K562 (cell line): Measurements from ENCODE around the gene LYPLA2. TPM values are rescaled to one million over a fixed set of nuclear protein-coding genes. Genes with fewer than 3 reads are reported as not detected.

Source experiments
- BRF1 ChIP-seq: IDR thresholded peaks from 3 replicates; pipeline ENCODE4 v1.6.1; 2011; ENCODE audit warnings: borderline replicate concordance, mild to moderate bottlenecking; ENCODE audit not compliant: insufficient read length; ENCODE audit errors: extremely low read depth
- CBX8 ChIP-seq: fragments of 200-600 bp; sonication (generic); IDR thresholded peaks from 2 replicates; pipeline ENCODE4 v1.6.1; 2012; ENCODE audit warnings: borderline replicate concordance, mixed run types, low read depth, mild to moderate bottlenecking, moderate library complexity, mixed read lengths, low read length, control low read depth, inconsistent platforms; ENCODE audit not compliant: poor library complexity, severe bottlenecking; ENCODE audit errors: extremely low read depth
- FOXK1 ChIP-seq: sonication (generic); formaldehyde crosslinking; IDR thresholded peaks from 2 replicates; pipeline ENCODE4 v1.8.0; 2022; ENCODE audit warnings: missing genetic modification reagents, mild to moderate bottlenecking, borderline replicate concordance
- FOXK2 ChIP-seq, 2 experiments: fragments of 450-650 bp; IDR thresholded peaks in 1 of 2; conservative IDR thresholded peaks in 1 of 2; 2 replicates each; pipeline ENCODE4 v1.6.1; 2016; ENCODE audit warnings: low read depth in 2 of 2, mild to moderate bottlenecking in 1 of 2
- RAD51 ChIP-seq: fragments of 450-650 bp; IDR thresholded peaks from 2 replicates; pipeline ENCODE4 v1.7.1; 2016; ENCODE audit warnings: low read depth, mild to moderate bottlenecking, borderline replicate concordance
- RBM34 ChIP-seq: fragments of 200-400 bp; formaldehyde crosslinking; IDR thresholded peaks from 2 replicates; pipeline ENCODE4 v1.6.1; 2018; ENCODE audit warnings: low read length, borderline replicate concordance; ENCODE audit not compliant: insufficient read depth
- SIN3B ChIP-seq: fragments of 450-650 bp; IDR thresholded peaks from 2 replicates; pipeline ENCODE4 v1.6.1; 2017; ENCODE audit warnings: low read depth, mild to moderate bottlenecking, moderate library complexity
- THAP7 ChIP-seq: fragments of 250-450 bp; sonication (Bioruptor Pico); IDR thresholded peaks from 2 replicates; pipeline ENCODE4 v1.5.0; 2021
- TOE1 ChIP-seq, 2 experiments: fragments of 450-650 bp in 1 of 2; sonication (generic) in 1 of 2; formaldehyde crosslinking in 1 of 2; IDR thresholded peaks; 2 replicates each; pipeline versions ENCODE4 v1.7.1 to v1.8.0; 2016 to 2022; ENCODE audit warnings: borderline replicate concordance in 2 of 2, mild to moderate bottlenecking in 2 of 2, antibody characterized with exemption in 1 of 2, inconsistent platforms in 1 of 2, low read depth in 1 of 2, missing genetic modification reagents in 1 of 2, moderate library complexity in 1 of 2
- TRIM24 ChIP-seq, 2 experiments: fragments of 450-650 bp; IDR thresholded peaks; 2 replicates each; pipeline ENCODE4 v1.6.1; 2016
- ZFP91 ChIP-seq: sonication (generic); formaldehyde crosslinking; IDR thresholded peaks from 2 replicates; pipeline ENCODE4 v1.8.0; 2022; ENCODE audit warnings: mild to moderate bottlenecking, missing genetic modification reagents
- ZNF134 ChIP-seq: fragments of 250-450 bp; sonication (Bioruptor Pico); conservative IDR thresholded peaks from 2 replicates; pipeline ENCODE4 v1.4.0; 2020
- ZNF561 ChIP-seq: fragments of 450-650 bp; formaldehyde crosslinking; conservative IDR thresholded peaks from 2 replicates; pipeline ENCODE4 v1.4.0; 2020; ENCODE audit warnings: mild to moderate bottlenecking, moderate library complexity
- ZNF764 ChIP-seq: fragments of 250-450 bp; sonication (Bioruptor Pico); IDR thresholded peaks from 2 replicates; pipeline ENCODE4 v1.4.0; 2020; ENCODE audit warnings: low read depth, mild to moderate bottlenecking, moderate library complexity
- polyA plus RNA-seq, 8 experiments: library from polyadenylated mRNA; depleted of rRNA in 4 of 8; stranded (reverse) in 5 of 8; unstranded in 3 of 8; fragments of >200 nt; fragmentation: Nextera tagmentation in 2 of 8; fragmentation: Illumina TruSeq in 1 of 8; extraction: Ambion mirVana in 2 of 8; extraction: Trizol in 1 of 8; gene quantifications; 2 replicates each; pipeline versions ENCODE4 v1.2.1 to v1.2.3, GENCODE V29; 2011 to 2014; ENCODE audit warnings: inconsistent platforms in 1 of 8, missing spikeins in 1 of 8
- total RNA-seq, 7 experiments: library from RNA; depleted of rRNA in 6 of 7; stranded (reverse); fragments of >200 nt in 6 of 7; fragmentation: Illumina TruSeq in 2 of 7; extraction: Trizol in 2 of 7; gene quantifications; 2 replicates each; pipeline versions ENCODE4 v1.2.1 to v1.2.3, GENCODE V29; 2011 to 2021; ENCODE audit warnings: low replicate concordance in 1 of 7
- TF ChIP-seq, protein P1 (sequence below), 2 experiments: fragments of 450-650 bp; IDR thresholded peaks; 2 replicates each; pipeline ENCODE4 v1.6.1; 2016; ENCODE audit warnings: mild to moderate bottlenecking in 2 of 2, borderline replicate concordance in 1 of 2, low read depth in 1 of 2, moderate library complexity in 1 of 2

Gene LYPLA2
- total and polyA plus RNA-seq, 9 of the 15 experiments (the other 6 are each of a cell fraction or from before 2014, with no cell fraction given) = 3.9 to 128 (median 60.1) TPM

GRCh38 chr1:23743287-23744152, 47.4 kb upstream of the LYPLA2 start, which contains the start of gene ELOA (continued):
- TF ChIP-seq RBM34 (no peak), RAD51 (no peak), CBX8 (no peak), TOE1 (IDR thresholded peaks at IDR 0.05; ENCODE audit: borderline replicate concordance) (no peak), TOE1 (CRISPR knock-in tag; IDR thresholded peaks at IDR 0.05; ENCODE audit: borderline replicate concordance, low read depth) (no peak), ZNF134 (no peak; the same call in 1 of the 2 replicates), BRF1 (no peak), FOXK2 (conservative IDR thresholded peaks at IDR 0.05 in 1 of 2, IDR thresholded peaks at IDR 0.05 in 1 of 2; ENCODE audit: low read depth in 2 of 2) (no peak), TRIM24 (IDR thresholded peaks at IDR 0.05) (no peak), SIN3B (peak; percentile 85), ZFP91 (CRISPR knock-in tag) (no peak; the same call in 1 of the 2 replicates), FOXK1 (no peak), THAP7 (no peak), ZNF764 (CRISPR knock-in tag) (no peak), ZNF561 (CRISPR knock-in tag) (no peak)
- TF ChIP-seq, protein P1, sequence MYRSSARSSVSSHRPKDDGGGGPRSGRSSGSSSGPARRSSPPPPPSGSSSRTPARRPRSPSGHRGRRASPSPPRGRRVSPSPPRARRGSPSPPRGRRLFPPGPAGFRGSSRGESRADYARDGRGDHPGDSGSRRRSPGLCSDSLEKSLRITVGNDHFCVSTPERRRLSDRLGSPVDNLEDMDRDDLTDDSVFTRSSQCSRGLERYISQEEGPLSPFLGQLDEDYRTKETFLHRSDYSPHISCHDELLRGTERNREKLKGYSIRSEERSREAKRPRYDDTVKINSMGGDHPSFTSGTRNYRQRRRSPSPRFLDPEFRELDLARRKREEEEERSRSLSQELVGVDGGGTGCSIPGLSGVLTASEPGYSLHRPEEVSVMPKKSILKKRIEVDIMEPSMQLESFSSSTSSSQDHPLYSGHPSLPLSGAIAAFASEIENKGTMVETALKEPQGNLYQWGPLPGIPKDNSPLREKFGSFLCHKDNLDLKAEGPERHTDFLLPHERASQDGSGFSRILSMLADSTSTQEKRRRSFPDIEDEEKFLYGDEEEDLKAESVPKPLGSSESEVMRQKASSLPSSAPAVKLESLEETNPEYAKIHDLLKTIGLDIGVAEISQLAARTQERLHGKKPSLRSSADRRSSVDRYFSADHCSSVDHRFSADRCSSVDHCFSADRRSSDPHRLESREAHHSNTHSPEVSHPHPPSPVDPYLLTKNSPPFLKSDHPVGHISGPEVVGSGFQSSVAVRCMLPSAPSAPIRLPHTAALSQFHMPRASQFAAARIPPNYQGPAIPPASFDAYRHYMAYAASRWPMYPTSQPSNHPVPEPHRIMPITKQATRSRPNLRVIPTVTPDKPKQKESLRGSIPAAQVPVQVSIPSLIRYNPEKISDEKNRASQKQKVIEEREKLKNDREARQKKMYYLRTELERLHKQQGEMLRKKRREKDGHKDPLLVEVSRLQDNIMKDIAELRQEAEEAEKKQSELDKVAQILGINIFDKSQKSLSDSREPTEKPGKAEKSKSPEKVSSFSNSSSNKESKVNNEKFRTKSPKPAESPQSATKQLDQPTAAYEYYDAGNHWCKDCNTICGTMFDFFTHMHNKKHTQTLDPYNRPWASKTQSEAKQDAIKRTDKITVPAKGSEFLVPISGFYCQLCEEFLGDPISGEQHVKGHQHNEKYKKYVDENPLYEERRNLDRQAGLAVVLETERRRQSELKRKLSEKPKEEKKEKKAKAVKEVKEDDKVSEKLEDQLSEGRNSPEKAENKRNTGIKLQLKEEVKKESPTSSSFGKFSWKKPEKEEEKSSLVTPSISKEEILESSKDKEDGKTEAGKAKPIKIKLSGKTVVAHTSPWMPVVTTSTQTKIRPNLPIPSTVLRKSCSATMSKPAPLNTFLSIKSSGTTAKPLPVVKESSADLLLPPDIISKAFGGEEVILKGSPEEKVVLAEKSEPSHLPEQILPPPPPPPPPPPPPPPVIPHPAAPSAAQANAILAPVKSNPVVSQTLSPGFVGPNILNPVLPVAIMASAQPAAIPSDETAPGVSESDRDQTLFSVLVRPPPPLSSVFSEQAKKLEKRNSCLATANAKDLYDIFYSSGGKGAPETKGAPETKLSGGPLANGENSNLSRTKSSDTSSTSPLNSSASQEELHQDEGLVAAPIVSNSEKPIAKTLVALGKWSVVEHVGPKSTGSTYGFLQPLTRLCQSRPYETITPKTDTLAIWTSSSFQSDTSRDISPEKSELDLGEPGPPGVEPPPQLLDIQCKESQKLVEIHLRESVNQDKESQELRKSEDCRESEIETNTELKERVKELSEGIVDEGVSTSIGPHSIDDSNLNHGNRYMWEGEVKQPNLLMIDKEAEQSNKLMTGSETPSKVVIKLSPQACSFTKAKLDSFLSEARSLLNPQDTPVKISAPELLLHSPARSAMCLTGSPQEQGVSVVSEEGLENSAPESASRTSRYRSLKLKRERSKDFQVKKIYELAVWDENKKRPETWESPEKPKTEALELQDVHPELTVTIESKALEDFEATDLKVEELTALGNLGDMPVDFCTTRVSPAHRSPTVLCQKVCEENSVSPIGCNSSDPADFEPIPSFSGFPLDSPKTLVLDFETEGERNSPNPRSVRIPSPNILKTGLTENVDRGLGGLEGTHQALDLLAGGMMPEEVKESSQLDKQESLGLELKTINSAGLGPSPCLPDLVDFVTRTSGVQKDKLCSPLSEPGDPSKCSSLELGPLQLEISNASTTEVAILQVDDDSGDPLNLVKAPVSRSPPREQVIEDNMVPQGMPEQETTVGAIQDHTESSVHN (IDR thresholded peaks at IDR 0.05; ENCODE audit: borderline replicate concordance in 1 of 2, low read depth in 1 of 2) = no peak
